GM12865 (cell line): ENCODE data around the gene LHB.
A peak's percentile ranks its signal among the peaks of the same experiment; 100 is the strongest.

Experiments
- DNase-seq: peaks from one replicate; pipeline ENCODE4 v3.0.0; 2010; ENCODE audit warnings: low read depth
- H3K4me3 ChIP-seq: 2 replicates; pipeline ENCODE4 v1.5.1; 2011; ENCODE audit warnings: mild to moderate bottlenecking, low read depth, low read length, control low read depth
- CTCF ChIP-seq: IDR thresholded peaks from 2 replicates; pipeline ENCODE4 v1.5.1; 2011; ENCODE audit warnings: low read length, control low read depth, low read depth, inconsistent platforms; ENCODE audit not compliant: insufficient read depth; ENCODE audit errors: missing control alignments

The LHB gene

GRCh38 chr19:48993175-48994034 is 23.5 kb downstream of the LHB start, which contains the start of the genes GYS1 and RUVBL2:
Gene GYS1, minus strand, starts transcription at chr19:48993309. Its CDS starts 197 bp downstream, at chr19:48993112.
Gene RUVBL2, plus strand, starts transcription at chr19:48993887. Its CDS starts 25 bp downstream, at chr19:48993912.
- peak; percentile 100 for DNase-seq
- TF ChIP-seq CTCF = peak; percentile 98
- peak within 1 kb of the TSS; percentile 95 for H3K4me3 ChIP-seq

- TF ChIP-seq CTCF = no peak
- H3K4me3 ChIP-seq = peak overlapping the region; percentile 93
- no peak for DNase-seq
These were observed 24.2 kb downstream of the LHB start for GRCh38 chr19:48992581-48993174.

- peak; percentile 34 for DNase-seq
- H3K4me3 ChIP-seq = peak overlapping the region; percentile 93
- no peak for TF ChIP-seq CTCF
These were observed 24.9 kb downstream of the LHB start for GRCh38 chr19:48991873-48992580.

- TF ChIP-seq CTCF = no peak
- H3K4me3 ChIP-seq = no peak overlapping the region
- DNase-seq = no peak
These were observed 25.8 kb downstream of the LHB start for GRCh38 chr19:48991011-48991609.

- H3K4me3 ChIP-seq = no peak overlapping the region
- no peak for DNase-seq
- TF ChIP-seq CTCF = no peak
These were observed 26.5 kb downstream of the LHB start for GRCh38 chr19:48990400-48990799.

GRCh38 chr19:48989701-48990291 is 27.1 kb downstream of the LHB start:
- no peak overlapping the region for H3K4me3 ChIP-seq
- no peak for TF ChIP-seq CTCF

More at GRCh38 chr19:48989701-48990291, 27.1 kb downstream of the LHB start:
- DNase-seq = no peak
